T-helper 1 cell treated with Interleukin-12 subunit alpha and Interleukin-12 subunit beta and Interleukin-4 antibody, amounts not matched to agents 30 ng/mL and 1 ng/mL, for 36 hours (primary cell): ENCODE results near the gene KNCN. TPM values are rescaled to one million over a fixed set of nuclear protein-coding genes. Genes with fewer than 3 reads are reported as not detected.

Source experiments
- intact Hi-C: fragments of 100-400 bp; cut with micrococcal nuclease; formaldehyde crosslinking; loops from one replicate; pipeline ENCODE4 v1.15.1; 2024
- total RNA-seq: library from RNA; stranded (reverse); gene quantifications from 2 replicates; pipeline ENCODE4 v1.2.3, GENCODE V29; 2022

The KNCN gene
- total RNA-seq, 1 donor from 2014 or later = not detected

DNA sequence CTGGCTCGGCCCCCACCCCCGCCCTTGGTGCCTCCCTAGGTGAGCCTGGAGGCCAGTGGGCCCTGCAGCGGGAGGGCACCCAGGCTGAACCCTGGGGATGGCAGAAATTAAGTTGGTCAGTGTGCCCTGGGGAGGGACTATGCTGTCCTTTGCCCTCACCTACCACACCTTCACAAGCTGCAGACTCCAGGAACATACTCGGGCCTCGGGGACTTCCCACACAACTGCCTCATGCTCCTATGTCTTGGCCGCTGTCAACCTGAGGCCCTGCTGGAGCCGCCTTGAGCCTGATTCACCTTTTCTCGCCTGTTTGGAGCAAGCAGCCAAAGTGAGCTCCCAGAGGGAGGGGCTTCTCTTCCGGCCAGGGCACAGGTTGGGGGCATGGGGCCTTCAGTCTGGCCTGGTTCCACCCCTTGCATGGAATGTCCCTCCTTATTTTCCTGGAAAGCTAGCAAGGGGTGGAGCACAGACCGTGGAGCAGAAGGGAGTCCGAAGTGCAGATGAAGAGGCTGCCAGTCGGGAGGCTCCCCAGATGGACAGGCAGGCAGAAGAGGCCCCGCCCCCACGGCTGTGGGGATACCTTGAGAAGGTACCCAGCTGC, 24.7 kb downstream of the KNCN start:
- intact Hi-C loops = no loop called here

DNA sequence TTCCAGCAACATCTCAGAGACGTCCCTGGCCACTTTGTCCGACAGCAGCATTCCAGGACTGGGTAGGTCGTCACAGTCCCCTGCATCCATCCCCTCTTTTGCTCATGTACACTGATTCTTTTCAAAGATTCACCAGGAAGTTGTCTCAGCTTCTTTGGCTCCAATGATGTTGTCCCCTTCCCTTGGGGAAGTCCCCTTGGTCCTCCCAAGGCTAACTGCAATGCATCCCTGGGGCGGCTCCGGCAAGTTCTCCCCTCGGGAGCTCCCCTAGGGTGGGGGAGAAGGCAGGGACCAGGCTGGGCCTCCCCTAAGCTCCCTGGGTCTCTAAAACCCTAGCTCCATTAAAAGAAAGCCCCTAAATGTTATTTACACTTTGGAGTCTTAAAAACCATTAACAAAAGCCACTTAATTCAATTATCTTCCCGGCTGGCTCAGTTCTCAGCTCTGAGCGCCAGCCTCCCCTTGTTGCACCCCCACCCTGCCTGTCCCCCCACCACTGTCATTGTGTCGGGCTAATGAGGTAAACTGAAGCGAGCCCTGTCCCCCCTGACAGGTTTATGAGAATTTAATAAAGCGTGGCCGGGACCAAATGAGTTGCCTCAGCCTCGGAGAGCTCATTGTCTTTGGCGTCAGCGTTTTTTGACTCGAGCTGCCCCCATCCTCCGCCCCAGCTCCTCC, 25.3 kb downstream of the KNCN start:
- intact Hi-C loops = no loop called here

DNA sequence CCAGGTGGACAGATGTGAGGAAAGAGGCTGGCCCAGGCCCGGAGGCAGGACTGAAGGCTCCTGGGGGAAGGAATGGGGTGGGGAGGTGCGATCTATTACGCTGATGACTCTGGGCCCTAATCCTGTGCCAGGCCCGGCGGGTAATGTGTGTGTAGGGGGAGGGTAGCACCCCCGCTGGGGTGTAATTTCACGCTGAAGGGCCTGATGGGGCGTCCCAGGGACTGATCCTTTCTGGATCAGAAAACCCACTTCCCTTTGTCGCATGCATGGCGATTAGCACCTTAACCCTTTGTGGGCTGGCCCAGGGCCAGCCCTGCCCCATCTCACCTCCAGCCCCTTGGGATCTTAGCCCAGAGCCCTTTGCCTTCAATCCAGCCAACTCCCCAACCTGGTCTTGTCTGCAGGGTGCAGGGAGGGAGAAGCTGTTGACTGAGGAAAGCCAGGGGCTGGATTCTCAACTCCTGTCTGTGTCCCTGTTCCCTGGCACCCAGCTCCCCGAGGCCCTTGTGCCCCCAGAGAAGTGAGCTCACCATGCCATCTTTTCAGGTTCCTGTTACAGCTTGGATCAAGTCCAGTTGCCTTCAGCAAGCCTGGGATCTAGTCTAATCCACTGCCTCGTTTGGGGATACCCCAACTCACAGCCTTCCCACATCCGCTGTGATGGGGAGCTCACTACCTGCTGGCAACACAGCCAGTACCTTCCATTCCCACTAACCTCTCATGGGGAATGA, 26.0 kb downstream of the KNCN start:
- intact Hi-C loops = no loop called here

DNA sequence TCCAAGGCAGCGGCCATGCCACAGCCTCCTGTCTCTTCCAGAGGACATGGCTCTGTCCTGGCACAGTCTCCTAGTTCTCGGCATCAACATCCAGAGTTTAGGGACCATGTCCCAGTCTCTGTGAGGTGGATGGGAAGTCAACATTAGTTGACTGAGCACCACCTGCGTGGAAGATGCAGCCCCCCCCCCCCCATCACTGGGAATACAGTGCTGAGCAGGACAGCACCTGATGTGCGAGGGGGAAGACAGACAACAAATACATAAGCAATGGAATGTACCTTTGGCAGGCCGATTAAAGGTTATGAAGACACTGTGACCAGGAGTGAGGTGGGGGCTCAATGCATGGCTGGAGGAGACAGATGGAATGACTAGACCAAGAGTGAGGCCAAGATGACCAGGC, 26.6 kb downstream of the KNCN start:
- intact Hi-C loops = no loop called here

DNA sequence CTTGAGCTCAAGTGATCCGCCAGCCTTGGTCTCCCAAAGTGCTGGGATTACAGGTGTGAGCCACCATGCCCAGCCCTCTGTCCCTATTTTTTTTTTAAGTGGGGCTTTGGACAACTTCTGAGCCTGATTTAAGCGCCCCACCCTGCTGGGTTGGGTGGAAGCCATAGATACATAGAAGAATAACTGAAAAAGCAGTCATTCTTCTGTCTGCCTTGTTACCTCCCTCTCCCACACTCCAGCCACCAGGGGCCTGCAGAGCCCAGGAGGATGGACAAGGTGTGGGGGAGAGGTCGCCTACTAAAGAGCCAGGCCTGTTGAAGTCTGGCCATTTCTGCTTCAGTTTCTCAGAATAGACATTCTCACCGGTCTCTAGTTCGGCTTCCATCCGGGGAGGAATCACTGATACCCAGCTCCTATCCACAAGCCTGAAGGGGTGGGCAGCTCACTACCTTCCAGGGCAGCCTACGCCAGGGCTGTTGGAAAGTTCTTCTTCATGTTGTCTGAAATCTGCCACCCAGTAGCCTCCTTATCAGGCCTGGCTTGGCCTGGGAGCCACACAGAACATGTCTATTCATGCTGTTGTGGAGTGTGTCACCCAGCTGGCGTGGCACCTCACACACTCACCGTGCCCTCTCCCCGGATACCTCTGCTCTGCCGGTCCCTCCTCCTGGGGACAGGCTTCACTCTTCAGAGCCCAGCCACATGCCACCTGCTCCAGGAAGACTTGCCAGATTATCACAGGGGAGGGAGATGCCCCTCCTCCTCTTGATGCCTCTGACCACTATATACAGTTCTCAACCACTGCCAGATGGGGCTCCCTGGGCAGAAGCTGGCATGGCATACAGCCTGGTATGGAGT, 27.7 kb downstream of the KNCN start:
- intact Hi-C loops = no loop called here

DNA sequence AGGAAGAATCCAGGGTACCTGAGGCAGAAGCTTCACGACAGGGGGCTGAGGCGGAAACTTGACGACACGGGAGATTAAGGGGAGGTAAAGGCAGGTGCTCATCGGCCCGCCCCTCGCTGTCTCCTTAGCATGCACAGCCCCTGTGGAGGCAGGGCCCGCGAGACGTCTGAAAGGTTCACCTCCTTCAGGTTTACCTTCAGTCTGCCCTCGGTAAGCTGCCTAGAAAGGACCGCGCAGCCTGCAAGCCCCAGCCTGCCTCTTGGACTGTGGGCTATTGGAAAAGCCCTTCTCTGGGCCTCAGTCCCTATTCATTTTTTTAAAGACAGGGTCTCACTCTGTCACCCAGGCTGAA, 28.5 kb downstream of the KNCN start:
- intact Hi-C loops = no loop called here

DNA sequence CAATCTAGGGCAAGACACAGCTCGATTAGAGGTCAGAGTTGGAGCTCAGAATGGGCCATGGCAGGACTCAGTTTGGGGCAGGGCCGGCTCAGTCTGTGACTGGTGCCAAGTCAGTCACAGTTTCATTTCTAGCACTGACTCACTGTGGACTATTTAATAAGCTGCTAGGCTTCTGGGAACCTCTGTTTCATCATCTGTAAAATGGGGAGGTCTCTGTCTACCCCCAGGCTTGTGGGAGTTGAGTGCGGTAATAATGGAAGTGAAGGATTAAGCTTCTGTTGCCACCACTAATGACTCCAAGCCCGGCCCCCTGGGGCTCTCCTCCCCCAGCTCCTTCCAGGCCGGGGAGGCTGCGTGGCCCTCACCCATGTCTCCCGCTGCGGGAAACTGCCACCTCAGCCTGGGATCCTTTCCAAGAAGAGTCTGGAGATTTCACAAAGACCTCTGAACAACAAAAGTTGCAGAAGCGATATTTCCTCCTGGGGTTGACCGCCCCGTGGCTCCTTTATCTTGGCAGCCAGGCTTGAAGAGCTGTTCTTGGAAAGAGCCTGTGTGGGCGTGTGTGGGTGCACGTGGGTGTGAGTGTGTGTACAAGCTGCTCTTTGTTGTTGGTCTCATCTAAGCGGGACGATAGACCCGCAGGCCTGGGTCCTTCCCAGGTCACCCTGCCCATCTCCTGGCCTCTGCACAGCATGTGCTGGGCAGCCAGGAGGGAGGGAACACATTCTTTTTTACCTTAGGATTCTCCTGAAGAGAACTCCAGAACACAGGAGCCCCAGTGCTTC, 29.1 kb downstream of the KNCN start:
- intact Hi-C loops = no loop called here

DNA sequence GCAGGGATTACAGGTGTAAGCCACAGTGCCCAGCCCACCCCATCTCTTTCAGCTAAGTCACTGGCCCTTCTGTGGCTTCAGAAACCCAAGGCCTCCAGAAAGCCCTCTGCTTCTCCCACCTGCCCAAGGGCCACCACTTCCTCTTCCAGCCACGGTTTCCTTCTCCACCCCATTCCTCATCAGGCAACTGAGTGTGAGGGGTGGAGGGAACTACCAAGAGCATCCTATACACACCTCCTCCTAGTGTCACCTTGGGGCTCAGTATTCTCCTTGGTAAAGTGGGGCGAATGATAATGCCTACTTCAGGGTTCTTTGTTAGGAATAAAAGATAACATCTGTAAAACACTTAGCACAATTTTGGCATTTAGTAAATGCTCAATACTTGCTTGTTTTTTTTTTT, 30.0 kb downstream of the KNCN start:
- intact Hi-C loops = no loop called here

DNA sequence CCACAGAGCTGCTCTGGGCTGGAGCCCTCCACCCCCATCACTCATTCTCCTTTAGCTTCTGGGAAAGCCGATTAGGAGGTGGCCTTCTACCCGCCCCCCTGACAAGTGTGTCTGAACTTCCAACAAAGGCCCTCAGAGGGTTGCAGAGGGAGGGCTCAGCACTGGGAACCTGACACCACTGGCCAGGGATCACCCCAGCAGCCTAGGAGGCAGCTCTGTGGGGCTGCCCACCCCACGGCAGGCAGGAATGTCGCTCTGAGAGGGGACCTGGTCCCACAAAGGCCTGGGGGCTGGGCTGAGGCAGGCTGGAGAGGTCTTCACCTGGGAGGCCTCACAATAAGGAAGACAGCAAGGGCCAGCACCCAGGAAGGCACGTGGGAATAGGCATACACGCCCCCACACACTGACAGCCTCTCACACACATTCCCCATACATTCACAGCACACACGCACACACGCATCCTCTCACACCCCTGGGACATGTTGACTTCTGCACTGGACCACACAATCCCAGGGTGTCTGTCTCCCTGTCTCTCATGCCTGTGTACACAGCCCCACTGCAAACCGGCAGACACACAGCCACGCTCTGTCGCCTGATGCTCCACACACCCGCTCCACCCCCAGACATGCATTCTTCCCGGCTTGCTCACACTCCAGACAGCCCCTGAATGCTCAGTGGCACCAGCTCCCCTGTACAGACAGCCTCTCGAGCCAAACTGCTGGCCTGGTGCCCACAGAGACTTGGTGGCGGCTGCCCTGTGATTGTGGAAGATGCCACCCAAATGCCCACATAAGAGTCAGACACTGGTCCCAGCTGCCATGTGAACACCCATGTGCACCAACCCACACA, 31.2 kb downstream of the KNCN start:
- intact Hi-C loops = no loop called here

DNA sequence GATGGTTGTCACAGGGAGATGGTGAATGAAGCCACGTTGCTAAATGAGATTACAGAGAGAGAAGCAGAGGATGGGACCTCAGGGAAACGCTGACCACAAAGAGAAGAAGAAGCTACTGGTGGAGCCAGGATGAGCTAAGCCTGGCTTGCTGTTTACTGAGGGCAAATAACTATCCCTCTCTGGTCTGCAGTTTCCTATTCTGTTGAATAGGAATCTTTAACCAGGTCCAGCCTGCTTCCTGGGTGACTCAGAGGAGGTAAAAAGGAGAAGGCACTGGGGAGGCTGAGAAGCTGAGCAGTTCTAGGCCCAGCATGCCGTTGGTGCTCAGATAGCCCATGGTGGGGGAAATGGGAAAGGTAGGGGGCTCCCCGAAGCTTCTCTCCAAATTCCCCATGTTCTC, 32.2 kb downstream of the KNCN start:
- intact Hi-C loops = no loop called here

DNA sequence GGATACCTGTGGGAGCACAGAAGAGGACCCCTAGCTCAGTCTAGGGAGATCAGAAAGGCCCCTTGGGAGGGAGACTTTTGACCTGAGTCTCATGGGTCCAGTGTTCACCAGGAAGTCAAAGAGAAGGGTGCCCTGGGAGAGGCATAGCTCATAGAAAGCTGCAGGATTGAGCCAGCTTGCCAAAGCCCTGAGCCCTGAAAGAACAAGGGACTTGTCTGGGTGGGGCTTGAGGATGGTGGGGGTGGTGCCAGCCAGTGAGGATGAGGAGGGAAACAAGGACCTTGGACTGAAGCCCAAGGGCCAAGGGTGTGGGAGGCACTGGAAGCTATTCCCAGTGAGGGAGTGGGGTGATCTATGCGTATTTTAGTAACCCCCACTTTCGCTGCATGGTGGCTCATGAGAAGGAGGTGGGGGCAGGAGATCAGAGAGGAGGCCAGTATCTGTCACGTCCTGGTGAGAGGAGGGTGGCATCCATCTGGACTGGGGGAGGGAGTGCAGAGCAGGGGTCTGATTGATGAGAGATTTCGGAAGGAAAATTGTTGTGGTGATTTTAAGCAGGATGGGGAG, 33.4 kb downstream of the KNCN start:
- intact Hi-C loops = no loop called here

DNA sequence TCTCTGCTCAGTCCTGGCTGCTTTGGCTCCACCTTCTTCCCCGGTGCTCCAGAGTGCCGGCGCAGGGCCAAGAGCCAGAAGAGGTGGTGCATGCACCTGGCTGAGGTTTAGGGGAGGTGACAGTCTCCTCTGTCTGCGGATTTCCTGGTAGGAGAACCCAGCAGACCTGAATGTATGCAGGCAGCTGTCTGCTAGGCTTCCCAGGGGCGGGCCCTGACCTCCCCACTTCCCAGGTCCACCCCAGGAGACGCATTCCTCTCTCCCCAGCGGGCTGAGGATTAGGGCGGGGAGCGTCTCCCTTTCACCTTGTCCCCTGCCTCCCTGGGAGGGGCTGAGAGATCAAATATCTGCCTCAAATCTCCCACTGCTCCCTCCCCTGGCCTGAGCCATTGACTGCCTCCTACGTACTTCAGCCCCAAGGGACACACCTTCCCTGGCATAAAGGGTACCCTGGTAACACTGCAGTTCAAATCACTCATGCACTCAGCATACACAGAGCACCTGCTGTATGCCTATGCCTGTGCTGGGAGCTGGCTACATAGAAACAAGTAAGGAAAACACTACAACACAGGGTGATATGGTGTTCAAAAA, 34.3 kb downstream of the KNCN start:
- intact Hi-C loops = no loop called here

DNA sequence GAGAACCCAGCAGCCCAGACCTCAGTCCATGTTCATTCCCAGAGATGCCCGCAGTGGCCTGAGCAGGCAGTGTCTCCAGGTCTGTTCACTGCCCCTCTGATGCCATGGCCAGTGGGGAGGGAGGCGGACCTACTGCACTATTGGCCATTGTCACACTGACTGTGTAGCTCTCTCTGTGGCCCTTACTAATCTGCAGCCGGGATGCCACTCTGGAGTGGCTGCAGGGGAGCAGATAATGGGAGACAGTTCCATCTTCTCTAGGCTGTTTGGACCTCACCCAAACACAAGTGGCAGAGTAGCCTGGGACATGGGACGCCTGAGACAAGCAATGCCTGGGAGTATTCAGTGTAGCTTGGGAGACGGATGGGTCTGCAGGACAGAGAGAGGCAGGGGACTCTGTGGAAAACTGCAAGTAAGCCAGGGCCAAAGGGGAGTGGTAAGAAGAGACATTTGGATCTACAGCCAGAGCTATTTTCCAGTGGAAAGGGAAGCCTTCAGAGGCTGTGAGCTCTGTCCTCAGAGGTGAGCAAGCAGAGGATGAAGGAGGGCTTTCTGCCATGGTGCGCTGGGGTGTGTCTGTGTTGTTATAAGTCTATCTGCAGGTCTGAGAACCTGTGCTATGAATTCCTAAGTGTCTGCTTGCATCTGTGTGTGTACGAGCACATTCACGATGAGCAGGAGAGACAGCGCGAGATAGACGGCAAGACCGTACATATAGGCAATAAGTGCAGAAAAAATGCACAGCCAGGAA, 35.1 kb downstream of the KNCN start:
- intact Hi-C loops = no loop called here

DNA sequence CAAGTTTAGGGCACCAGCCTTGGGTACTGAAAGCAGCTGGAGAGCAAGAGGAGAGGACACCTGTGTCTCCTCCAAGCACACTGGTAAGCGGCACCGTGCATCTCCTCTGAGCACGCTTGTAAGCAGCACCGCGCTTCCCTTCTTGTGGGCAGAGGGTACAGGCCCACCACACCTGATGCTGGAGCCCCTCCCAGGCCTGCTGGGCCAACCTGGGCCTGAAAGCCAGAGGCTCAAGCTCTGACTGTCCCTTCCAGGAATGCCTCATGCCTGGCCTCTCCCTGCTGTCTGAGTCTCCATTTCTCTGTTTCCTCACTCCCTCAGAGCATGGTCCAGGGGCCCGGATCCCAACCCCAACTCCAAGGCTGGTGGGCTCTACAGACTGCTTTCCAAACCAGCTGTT, 35.9 kb downstream of the KNCN start:
- intact Hi-C loops = no loop called here

DNA sequence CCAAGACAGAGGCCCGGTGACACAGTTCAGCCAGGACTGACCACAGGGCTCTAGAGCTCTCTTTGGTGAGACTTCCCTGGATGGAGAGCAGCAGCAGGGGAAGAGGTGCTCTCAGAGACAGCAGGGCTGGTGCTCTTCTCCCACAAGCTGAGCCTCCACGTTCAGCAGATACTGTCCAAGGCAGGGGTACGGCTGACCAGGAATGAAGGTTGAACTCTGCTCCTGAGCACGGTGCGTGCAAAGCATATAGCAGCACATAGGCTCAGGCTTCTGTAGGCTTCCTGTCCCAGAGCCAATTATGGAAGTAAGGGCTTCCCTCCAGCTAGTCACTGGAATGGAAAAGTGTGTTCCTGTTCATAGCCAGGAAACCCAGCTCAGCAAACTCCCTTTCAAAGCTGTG, 37.9 kb downstream of the KNCN start:
- intact Hi-C loops = no loop called here

DNA sequence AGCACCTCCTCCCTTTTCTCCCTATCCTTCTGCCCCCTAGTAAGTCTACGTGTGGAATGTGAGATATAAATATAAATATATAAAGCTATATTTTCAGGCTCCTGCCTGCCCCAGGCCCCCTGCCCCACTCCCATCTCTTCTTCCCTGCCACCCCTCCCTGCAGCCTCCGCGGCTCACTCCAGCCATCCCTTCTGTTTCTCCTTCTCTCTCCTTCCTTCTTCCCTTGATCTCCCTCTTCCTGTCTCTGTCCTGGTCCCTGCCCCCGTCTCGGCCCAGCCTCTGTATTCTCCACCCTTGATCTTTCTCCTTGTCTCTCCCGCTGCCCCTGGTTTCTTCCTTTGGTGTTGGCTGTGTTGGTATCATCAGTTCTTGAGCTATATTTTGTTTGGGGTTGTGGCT, 38.7 kb downstream of the KNCN start:
- intact Hi-C loops = no loop called here

DNA sequence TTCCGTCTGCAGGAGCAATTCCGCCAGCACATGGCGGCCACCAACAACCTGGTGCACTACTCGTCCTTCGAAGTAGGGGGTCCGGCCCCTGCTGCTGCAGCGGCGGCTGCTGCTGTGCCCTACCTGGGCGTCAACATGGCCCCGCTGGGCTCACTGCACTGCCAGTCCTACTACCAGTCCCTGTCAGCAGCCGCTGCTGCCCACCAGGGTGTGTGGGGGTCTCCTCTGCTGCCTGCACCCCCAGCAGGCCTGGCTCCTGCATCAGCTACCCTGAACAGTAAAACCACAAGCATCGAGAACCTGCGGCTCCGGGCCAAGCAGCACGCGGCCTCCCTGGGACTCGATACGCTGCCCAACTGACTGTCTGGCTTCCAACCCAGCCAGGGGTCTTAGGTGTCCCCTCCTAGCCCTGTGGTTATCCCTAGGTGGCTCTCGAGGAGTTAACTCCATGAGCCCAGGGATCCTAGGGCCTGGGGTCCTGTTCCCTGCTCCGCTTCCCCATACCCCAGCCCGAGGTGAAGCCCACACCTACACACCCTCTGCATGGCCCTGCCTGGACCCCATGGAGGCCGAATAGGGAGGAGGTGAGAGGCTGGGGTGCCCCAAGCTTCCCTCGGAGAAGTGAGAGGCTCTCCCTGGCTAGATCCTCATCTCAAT, 39.2 kb downstream of the KNCN start:
- intact Hi-C loops = no loop called here

DNA sequence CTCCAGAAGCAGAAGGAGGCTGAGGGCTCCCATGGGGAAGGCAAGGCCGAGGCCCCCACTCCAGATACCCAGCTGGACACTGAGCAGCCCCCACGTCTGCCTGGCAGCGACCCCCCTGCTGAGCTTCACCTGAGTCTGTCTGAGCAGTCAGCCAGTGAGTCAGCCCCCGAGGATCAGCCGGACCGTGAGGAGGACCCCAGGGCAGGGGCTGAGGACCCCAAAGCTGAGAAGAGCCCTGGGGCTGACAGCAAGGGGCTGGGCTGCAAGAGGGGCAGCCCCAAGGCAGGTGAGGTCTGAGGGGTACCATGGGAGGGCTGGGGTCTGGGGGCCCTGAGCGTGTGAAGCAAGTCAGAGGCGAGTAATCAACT, 40.5 kb downstream of the KNCN start:
- intact Hi-C loops = no loop called here
